Suprapubic skin (tissue), 4 donors: Measurements from ENCODE around the gene CNTNAP4. TPM values are rescaled to one million over a fixed set of nuclear protein-coding genes. Genes with fewer than 3 reads are reported as not detected.

ENCODE experiments used
- DNase-seq, 2 donors: peaks; one replicate each; pipeline ENCODE4 v3.0.0-alpha.2; 2019; ENCODE audit warnings: low spot score in 2 of 2
- H3K27ac ChIP-seq: fragments of 200-600 bp; sonication (generic); one replicate; pipeline ENCODE4 v1.5.1; 2019
- H3K27me3 ChIP-seq: fragments of 200-600 bp; sonication (generic); one replicate; pipeline ENCODE4 v1.5.1; 2019
- H3K36me3 ChIP-seq: fragments of 200-600 bp; sonication (generic); one replicate; pipeline ENCODE4 v1.5.1; 2019
- H3K4me1 ChIP-seq: fragments of 200-600 bp; sonication (generic); one replicate; pipeline ENCODE4 v1.5.1; 2019
- H3K4me3 ChIP-seq: fragments of 200-600 bp; sonication (generic); one replicate; pipeline ENCODE4 v1.5.1; 2019; ENCODE audit warnings: mild to moderate bottlenecking
- H3K9me3 ChIP-seq: fragments of 200-600 bp; sonication (generic); one replicate; pipeline ENCODE4 v1.5.1; 2019
- CTCF ChIP-seq, 2 donors: fragments of 200-600 bp in 1 of 2; fragments of 450-650 bp in 1 of 2; sonication (generic) in 1 of 2; IDR thresholded peaks; one replicate each; pipeline ENCODE4 v1.5.1; 2016 to 2019; ENCODE audit warnings: antibody characterized with exemption in 2 of 2, mild to moderate bottlenecking in 1 of 2, moderate library complexity in 1 of 2
- EP300 ChIP-seq: sonication (generic); formaldehyde crosslinking; IDR thresholded peaks from one replicate; pipeline ENCODE4 v1.6.1; 2017; ENCODE audit warnings: antibody characterized with exemption
- POLR2A ChIP-seq, 2 donors: fragments of 450-650 bp; IDR thresholded peaks; one replicate each; pipeline ENCODE4 v1.6.1; 2017; ENCODE audit warnings: antibody characterized with exemption in 2 of 2, mild to moderate bottlenecking in 2 of 2, moderate library complexity in 2 of 2
- POLR2AphosphoS5 ChIP-seq, 3 donors: sonication (generic); formaldehyde crosslinking; IDR thresholded peaks; one replicate each; pipeline ENCODE4 v1.6.1; 2017; ENCODE audit warnings: antibody characterized with exemption in 3 of 3
- WGBS: methylation state at CpG from one replicate; pipeline ENCODE4 v1.1.5; 2018; 5-methylcytosine and 5-hydroxymethylcytosine counted together
- total RNA-seq, 4 donors: library from RNA; depleted of rRNA; stranded (reverse); fragments of >200 nt; gene quantifications; one replicate each; pipeline ENCODE4 v1.1.0, GENCODE V29; 2016

CNTNAP4 gene
- total RNA-seq, 4 donors from 2014 or later, result not detected

GRCh38 chr16:76484020-76484419 is 206.8 kb downstream of the CNTNAP4 start:
- TF ChIP-seq POLR2AphosphoS5 (IDR thresholded peaks at IDR 0.05) (no peak), POLR2A (IDR thresholded peaks at IDR 0.05) (no peak), EP300 (no peak), CTCF (IDR thresholded peaks at IDR 0.05) (no peak)
- no peaks in the 10 kb centered on the region for H3K4me1 ChIP-seq
- WGBS, result 18% methylated on average over 1 of the region's 1 CpG
- no peaks in the 10 kb centered on the region for H3K27me3 ChIP-seq
- H3K4me3 ChIP-seq, result no peak overlapping the region
- no peak overlapping the region for H3K27ac ChIP-seq
- H3K36me3 ChIP-seq, result no peaks in the 10 kb centered on the region
- no peak for DNase-seq
- H3K9me3 ChIP-seq, result no peaks in the 10 kb centered on the region

- WGBS, result 94% methylated on average over 1 of the region's 1 CpG
Observed at GRCh38 chr16:76486740-76487139, 209.5 kb downstream of the CNTNAP4 start.

GRCh38 chr16:76487411-76488064 is 210.3 kb downstream of the CNTNAP4 start:
- Histone ChIP-seq H3K4me3 (no peak overlapping the region), H3K27me3 (no peaks in the 10 kb centered on the region), H3K4me1 (no peaks in the 10 kb centered on the region), H3K9me3 (no peaks in the 10 kb centered on the region), H3K27ac (no peak overlapping the region), H3K36me3 (no peaks in the 10 kb centered on the region)
- no peak for DNase-seq
- WGBS, result 67% methylated on average over 6 of the region's 6 CpGs
- TF ChIP-seq POLR2A (IDR thresholded peaks at IDR 0.05), result no peak
- TF ChIP-seq CTCF (IDR thresholded peaks at IDR 0.05), result no peak
- no peak for TF ChIP-seq EP300
- TF ChIP-seq POLR2AphosphoS5 (IDR thresholded peaks at IDR 0.05), result no peak

More at GRCh38 chr16:76486740-76487139, 209.5 kb downstream of the CNTNAP4 start:
- H3K27ac ChIP-seq, result no peak overlapping the region
- no peaks in the 10 kb centered on the region for H3K4me1 ChIP-seq
- no peak for DNase-seq
- TF ChIP-seq CTCF (IDR thresholded peaks at IDR 0.05) (no peak), EP300 (no peak), POLR2A (IDR thresholded peaks at IDR 0.05) (no peak), POLR2AphosphoS5 (IDR thresholded peaks at IDR 0.05) (no peak)
- H3K9me3 ChIP-seq, result no peaks in the 10 kb centered on the region
- no peaks in the 10 kb centered on the region for H3K27me3 ChIP-seq
- H3K4me3 ChIP-seq, result no peak overlapping the region
- no peaks in the 10 kb centered on the region for H3K36me3 ChIP-seq

- WGBS, result 60% methylated on average over 5 of the region's 5 CpGs
- Histone ChIP-seq H3K36me3 (no peaks in the 10 kb centered on the region), H3K4me1 (no peaks in the 10 kb centered on the region), H3K9me3 (no peaks in the 10 kb centered on the region), H3K27me3 (no peaks in the 10 kb centered on the region), H3K27ac (no peak overlapping the region), H3K4me3 (no peak overlapping the region)
- TF ChIP-seq EP300, result no peak
- TF ChIP-seq POLR2AphosphoS5 (IDR thresholded peaks at IDR 0.05), result no peak
- DNase-seq, result no peak
Observed at GRCh38 chr16:76488065-76488417, 210.8 kb downstream of the CNTNAP4 start.

- no peaks in the 10 kb centered on the region for H3K4me1 ChIP-seq
- H3K27ac ChIP-seq, result no peak overlapping the region
- H3K4me3 ChIP-seq, result no peak overlapping the region
- H3K9me3 ChIP-seq, result no peaks in the 10 kb centered on the region
- no peaks in the 10 kb centered on the region for H3K27me3 ChIP-seq
- no peak for DNase-seq
- TF ChIP-seq POLR2AphosphoS5 (IDR thresholded peaks at IDR 0.05) (no peak), POLR2A (IDR thresholded peaks at IDR 0.05) (no peak), CTCF (IDR thresholded peaks at IDR 0.05) (no peak), EP300 (no peak)
- 71% methylated on average over 3 of the region's 3 CpGs for WGBS
- no peaks in the 10 kb centered on the region for H3K36me3 ChIP-seq
Observed at GRCh38 chr16:76490036-76490639, 212.9 kb downstream of the CNTNAP4 start.
